ENCODE results near the gene NT5DC2. TPM values are rescaled to one million over a fixed set of nuclear protein-coding genes. Genes with fewer than 3 reads are reported as not detected.

Gene NT5DC2
- total RNA-seq, result 9.5 and 9.9 TPM in 2 replicates

- ATAC-seq (ENCODE audit: low read depth) (peak; percentile 49), DNase-seq (peak; percentile 70)
- ChIA-PET POLR2A (no interaction called here), CTCF (no interaction called here)
- TF ChIP-seq CTCF (IDR thresholded peaks at IDR 0.05), result no peak
- Mint-ChIP-seq H3K27ac (no peak within 1 kb of the TSS), H3K36me3 (ENCODE audit: low read depth) (peaks cover 11% of the 10 kb centered on the region), H3K9me3 (no peaks in the 10 kb centered on the region), H3K4me3 (peak within 1 kb of the TSS; percentile 79), H3K27me3 (no peaks in the 10 kb centered on the region), H3K4me1 (peaks cover 36% of the 10 kb centered on the region)
- intact Hi-C loops (cut with micrococcal nuclease), result loop anchor here (1.0 to 10.0 kb wide), 6 partner anchors 35 to 631 kb away; partner anchors contain the start of genes ACY1, ITIH1, NEK4 and POC1A
These were observed at the start of gene NT5DC2 for GRCh38 chr3:52533623-52534280. Gene NT5DC2, minus strand, starts transcription at chr3:52533857. Its CDS starts 120 bp downstream, at chr3:52533737.

- POLR2A ChIA-PET, result no interaction called here
- peaks cover 66% of the 10 kb centered on the region for H3K36me3 Mint-ChIP-seq (ENCODE audit: low read depth)
- intact Hi-C loops (cut with micrococcal nuclease), result no loop called here
- no peak for TF ChIP-seq CTCF (IDR thresholded peaks at IDR 0.05)
- no peaks in the 10 kb centered on the region for H3K9me3 Mint-ChIP-seq
- H3K4me3 Mint-ChIP-seq, result no peak overlapping the region
- H3K27me3 Mint-ChIP-seq, result no peaks in the 10 kb centered on the region
- no peak overlapping the region for H3K27ac Mint-ChIP-seq
- DNase-seq (no peak), ATAC-seq (ENCODE audit: low read depth) (no peak)
- H3K4me1 Mint-ChIP-seq, result no peaks in the 10 kb centered on the region
- CTCF ChIA-PET, result no interaction called here
These were observed 40.7 kb upstream of the NT5DC2 start for GRCh38 chr3:52574056-52574965.

GRCh38 chr3:52572221-52572620, 38.6 kb upstream of the NT5DC2 start:
- ATAC-seq (ENCODE audit: low read depth), result no peak
- Mint-ChIP-seq H3K4me1 (no peaks in the 10 kb centered on the region), H3K36me3 (ENCODE audit: low read depth) (peaks cover 50% of the 10 kb centered on the region), H3K27ac (no peak overlapping the region), H3K27me3 (no peaks in the 10 kb centered on the region), H3K9me3 (no peaks in the 10 kb centered on the region), H3K4me3 (no peak overlapping the region)
- no peak for DNase-seq
- intact Hi-C loops (cut with micrococcal nuclease), result no loop called here
- TF ChIP-seq CTCF (IDR thresholded peaks at IDR 0.05), result no peak
- CTCF ChIA-PET, result no interaction called here
- POLR2A ChIA-PET, result no interaction called here

- no peak overlapping the region for H3K27ac Mint-ChIP-seq
These were observed 36.4 kb upstream of the NT5DC2 start for GRCh38 chr3:52570076-52570475.

More at GRCh38 chr3:52570076-52570475, 36.4 kb upstream of the NT5DC2 start:
- H3K4me1 Mint-ChIP-seq, result no peaks in the 10 kb centered on the region
- ATAC-seq (ENCODE audit: low read depth) (no peak), DNase-seq (no peak)
- intact Hi-C loops (cut with micrococcal nuclease), result no loop called here
- CTCF ChIA-PET, result no interaction called here
- POLR2A ChIA-PET, result no interaction called here
- H3K27me3 Mint-ChIP-seq, result no peaks in the 10 kb centered on the region
- no peaks in the 10 kb centered on the region for H3K9me3 Mint-ChIP-seq
- TF ChIP-seq CTCF (IDR thresholded peaks at IDR 0.05), result no peak
- peaks cover 45% of the 10 kb centered on the region for H3K36me3 Mint-ChIP-seq (ENCODE audit: low read depth)
- no peak overlapping the region for H3K4me3 Mint-ChIP-seq

All from activated B cell treated with CpG ODN at 0.5 μM for 24 hours (primary cell).